Measurements from ENCODE around the gene EIF3D. TPM values are rescaled to one million over a fixed set of nuclear protein-coding genes. Genes with fewer than 3 reads are reported as not detected.

The EIF3D gene
- total RNA-seq, 1 donor from 2014 or later: 132 TPM

DNA sequence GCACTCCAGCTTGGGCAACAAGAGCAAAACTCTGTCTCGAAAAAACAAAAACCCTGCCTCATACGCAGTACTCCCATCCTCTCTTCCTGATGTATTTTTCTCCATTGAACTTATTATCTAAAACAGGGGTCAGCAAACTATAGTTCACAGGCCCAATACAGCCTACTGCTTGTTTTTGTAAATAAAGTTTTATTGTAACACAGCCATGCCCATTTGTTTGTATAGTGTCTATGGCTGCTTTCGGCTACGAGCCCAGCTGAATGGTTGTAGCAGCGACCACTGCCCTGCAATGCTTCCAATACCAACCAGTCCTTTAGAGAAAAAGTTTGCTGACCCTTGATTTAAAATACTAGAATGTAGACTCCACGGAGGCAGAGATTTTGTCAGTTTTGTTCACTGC lies 53.6 kb downstream of the EIF3D start:
- no peaks in the 10 kb centered on the region for H3K9me3 ChIP-seq
- no peak overlapping the region for H3K4me3 ChIP-seq
- H3K4me1 ChIP-seq: peaks cover 13% of the 10 kb centered on the region
- H3K36me3 ChIP-seq: peaks cover 80% of the 10 kb centered on the region
- peak overlapping the region; percentile 58 for H3K27ac ChIP-seq
- ATAC-seq (no peak), DNase-seq (no peak)
- TF ChIP-seq, protein P1, sequence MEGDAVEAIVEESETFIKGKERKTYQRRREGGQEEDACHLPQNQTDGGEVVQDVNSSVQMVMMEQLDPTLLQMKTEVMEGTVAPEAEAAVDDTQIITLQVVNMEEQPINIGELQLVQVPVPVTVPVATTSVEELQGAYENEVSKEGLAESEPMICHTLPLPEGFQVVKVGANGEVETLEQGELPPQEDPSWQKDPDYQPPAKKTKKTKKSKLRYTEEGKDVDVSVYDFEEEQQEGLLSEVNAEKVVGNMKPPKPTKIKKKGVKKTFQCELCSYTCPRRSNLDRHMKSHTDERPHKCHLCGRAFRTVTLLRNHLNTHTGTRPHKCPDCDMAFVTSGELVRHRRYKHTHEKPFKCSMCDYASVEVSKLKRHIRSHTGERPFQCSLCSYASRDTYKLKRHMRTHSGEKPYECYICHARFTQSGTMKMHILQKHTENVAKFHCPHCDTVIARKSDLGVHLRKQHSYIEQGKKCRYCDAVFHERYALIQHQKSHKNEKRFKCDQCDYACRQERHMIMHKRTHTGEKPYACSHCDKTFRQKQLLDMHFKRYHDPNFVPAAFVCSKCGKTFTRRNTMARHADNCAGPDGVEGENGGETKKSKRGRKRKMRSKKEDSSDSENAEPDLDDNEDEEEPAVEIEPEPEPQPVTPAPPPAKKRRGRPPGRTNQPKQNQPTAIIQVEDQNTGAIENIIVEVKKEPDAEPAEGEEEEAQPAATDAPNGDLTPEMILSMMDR (IDR thresholded peaks at IDR 0.05): no peak
- intact Hi-C loops (cut with DNase I): no loop called here
- H3K27me3 ChIP-seq: no peaks in the 10 kb centered on the region

DNA sequence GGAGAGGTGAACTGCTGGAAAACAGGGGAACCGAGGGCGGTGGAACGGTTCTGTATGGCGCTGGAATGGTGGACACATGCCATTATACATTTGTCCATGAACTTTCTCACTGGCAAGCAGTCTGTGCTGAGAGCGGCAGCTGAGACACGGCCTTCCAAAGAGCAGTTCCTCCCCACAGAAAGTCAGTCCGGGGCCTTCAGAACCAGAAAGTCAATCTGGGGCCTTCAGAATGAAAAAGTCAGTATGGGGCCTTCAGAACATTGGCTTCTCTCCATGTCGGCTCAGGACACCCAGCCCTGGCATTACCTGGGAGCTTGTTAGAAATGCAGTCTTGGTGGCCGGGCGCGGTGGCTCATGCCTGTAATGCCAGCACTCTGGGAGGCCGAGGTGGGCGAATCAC lies 56.3 kb downstream of the EIF3D start:
- Histone ChIP-seq H3K4me1 (peaks cover 21% of the 10 kb centered on the region), H3K9me3 (no peaks in the 10 kb centered on the region), H3K4me3 (no peak overlapping the region), H3K27ac (no peak overlapping the region), H3K27me3 (no peaks in the 10 kb centered on the region), H3K36me3 (peaks cover 62% of the 10 kb centered on the region)
- TF ChIP-seq, protein P1 (IDR thresholded peaks at IDR 0.05): no peak
- ATAC-seq: no peak
- no peak for DNase-seq
- intact Hi-C loops (cut with DNase I): no loop called here

- Histone ChIP-seq H3K36me3 (peaks cover 49% of the 10 kb centered on the region), H3K4me1 (peaks cover 26% of the 10 kb centered on the region), H3K4me3 (no peak overlapping the region), H3K27ac (no peak overlapping the region), H3K9me3 (no peaks in the 10 kb centered on the region), H3K27me3 (no peaks in the 10 kb centered on the region)
- DNase-seq: no peak
- no peak for ATAC-seq
- TF ChIP-seq, protein P1 (IDR thresholded peaks at IDR 0.05): no peak
- intact Hi-C loops (cut with DNase I): no loop called here
Measured at GRCh38 chr22:36471341-36471821, 57.6 kb downstream of the EIF3D start.

- no peak overlapping the region for H3K27ac ChIP-seq
- no peak for ATAC-seq
- peaks cover 45% of the 10 kb centered on the region for H3K36me3 ChIP-seq
- H3K9me3 ChIP-seq: no peaks in the 10 kb centered on the region
- H3K4me1 ChIP-seq: peaks cover 28% of the 10 kb centered on the region
- intact Hi-C loops (cut with DNase I): no loop called here
- H3K27me3 ChIP-seq: no peaks in the 10 kb centered on the region
- no peak for DNase-seq
- TF ChIP-seq, protein P1 (IDR thresholded peaks at IDR 0.05): no peak
- no peak overlapping the region for H3K4me3 ChIP-seq
Measured at GRCh38 chr22:36470994-36471331, 58.0 kb downstream of the EIF3D start.

- Histone ChIP-seq H3K27me3 (no peaks in the 10 kb centered on the region), H3K36me3 (peaks cover 39% of the 10 kb centered on the region), H3K4me1 (peaks cover 34% of the 10 kb centered on the region), H3K27ac (peak overlapping the region; percentile 33), H3K4me3 (no peak overlapping the region), H3K9me3 (no peaks in the 10 kb centered on the region)
- DNase-seq: peak; percentile 85
- TF ChIP-seq, protein P1 (IDR thresholded peaks at IDR 0.05): peak; percentile 98
- peak; percentile 90 for ATAC-seq
- intact Hi-C loops (cut with DNase I): no loop called here
Measured at GRCh38 chr22:36470162-36470993, 58.6 kb downstream of the EIF3D start.

Measured in upper lobe of right lung (tissue), 1 donor.